H9 (cell line): ENCODE results near the gene TGFBR2. TPM values are rescaled to one million over a fixed set of nuclear protein-coding genes. Genes with fewer than 3 reads are reported as not detected.

Experiments
- DNase-seq: peaks from one replicate; pipeline ENCODE4 v3.0.0-alpha.2; 2017
- H2AFZ ChIP-seq: one replicate; pipeline ENCODE4 v1.6.1; 2013; ENCODE audit warnings: mild to moderate bottlenecking, low read length, control low read depth, moderate library complexity
- H2AK5ac ChIP-seq: 2 replicates; pipeline ENCODE4 v1.6.1; 2013; ENCODE audit warnings: low read length, control low read depth, mixed read lengths; ENCODE audit not compliant: insufficient read length
- H2BK120ac ChIP-seq: one replicate; pipeline ENCODE4 v1.6.1; 2013; ENCODE audit warnings: low read depth, mild to moderate bottlenecking, low read length, control low read depth, inconsistent platforms; ENCODE audit not compliant: poor library complexity, severe bottlenecking
- H2BK12ac ChIP-seq: 2 replicates; pipeline ENCODE4 v1.6.1; 2013; ENCODE audit warnings: low read length, control low read depth, mixed read lengths, low read depth; ENCODE audit not compliant: insufficient read length
- H2BK15ac ChIP-seq: 2 replicates; pipeline ENCODE4 v1.6.1; 2013; ENCODE audit warnings: low read depth, low read length, control low read depth
- H2BK20ac ChIP-seq: one replicate; pipeline ENCODE4 v1.6.1; 2013; ENCODE audit warnings: low read depth, mild to moderate bottlenecking, low read length, control low read depth, inconsistent platforms; ENCODE audit not compliant: poor library complexity, severe bottlenecking
- H2BK5ac ChIP-seq: 2 replicates; pipeline ENCODE4 v1.6.1; 2013; ENCODE audit warnings: low read length, control low read depth, mixed read lengths; ENCODE audit not compliant: insufficient read length
- H3K14ac ChIP-seq: 2 replicates; pipeline ENCODE4 v1.6.1; 2013; ENCODE audit warnings: low read length, control low read depth; ENCODE audit not compliant: insufficient read depth
- H3K18ac ChIP-seq: 2 replicates; pipeline ENCODE4 v1.6.1; 2013; ENCODE audit warnings: low read depth, mild to moderate bottlenecking, mixed read lengths, low read length, control low read depth; ENCODE audit not compliant: insufficient read length
- H3K23ac ChIP-seq: 2 replicates; pipeline ENCODE4 v1.6.1; 2013; ENCODE audit warnings: low read length, control low read depth, mixed read lengths, low read depth; ENCODE audit not compliant: insufficient read length
- H3K23me2 ChIP-seq: 2 replicates; pipeline ENCODE4 v1.6.1; 2013; ENCODE audit warnings: low read depth, mild to moderate bottlenecking, mixed read lengths, low read length, control low read depth; ENCODE audit not compliant: insufficient read length, poor library complexity, severe bottlenecking
- H3K27ac ChIP-seq: 2 replicates; pipeline ENCODE4 v1.5.1; 2013; ENCODE audit warnings: low read length, control low read depth, mixed read lengths, low read depth; ENCODE audit not compliant: insufficient read length
- H3K27me3 ChIP-seq: 2 replicates; pipeline ENCODE4 v1.6.1; 2013; ENCODE audit warnings: low read length, control low read depth, inconsistent platforms; ENCODE audit not compliant: insufficient read depth
- H3K4ac ChIP-seq: 2 replicates; pipeline ENCODE4 v1.6.1; 2013; ENCODE audit warnings: low read depth, mild to moderate bottlenecking, control low read depth, inconsistent platforms, low read length, moderate library complexity
- H3K4me1 ChIP-seq: 2 replicates; pipeline ENCODE4 v1.6.1; 2013; ENCODE audit warnings: low read length, control low read depth, inconsistent platforms; ENCODE audit not compliant: insufficient read depth
- H3K4me2 ChIP-seq: 2 replicates; pipeline ENCODE4 v1.6.1; 2013; ENCODE audit warnings: low read length, control low read depth, mixed read lengths; ENCODE audit not compliant: insufficient read length, insufficient read depth
- H3K56ac ChIP-seq: 2 replicates; pipeline ENCODE4 v1.6.1; 2013; ENCODE audit warnings: low read depth, mild to moderate bottlenecking, mixed read lengths, low read length, control low read depth; ENCODE audit not compliant: insufficient read length
- H3K79me1 ChIP-seq: 2 replicates; pipeline ENCODE4 v1.6.1; 2013; ENCODE audit warnings: low read depth, mild to moderate bottlenecking, moderate library complexity, low read length, control low read depth, inconsistent platforms; ENCODE audit not compliant: insufficient read depth, poor library complexity, severe bottlenecking
- H3K79me2 ChIP-seq: 2 replicates; pipeline ENCODE4 v1.6.1; 2013; ENCODE audit warnings: low read length, control low read depth, inconsistent platforms; ENCODE audit not compliant: insufficient read depth
- H3K9ac ChIP-seq: 2 replicates; pipeline ENCODE4 v1.6.1; 2013; ENCODE audit warnings: low read length, control low read depth, mixed read lengths; ENCODE audit not compliant: insufficient read length; ENCODE audit errors: extremely low read depth
- H3K9me3 ChIP-seq: one replicate; pipeline ENCODE4 v1.6.1; 2013; ENCODE audit warnings: low read depth, low read length, inconsistent platforms; ENCODE audit not compliant: control insufficient read depth
- H3T11ph ChIP-seq: one replicate; pipeline ENCODE4 v1.6.1; 2013; ENCODE audit warnings: mild to moderate bottlenecking, low read length, control low read depth, inconsistent platforms
- H4K20me1 ChIP-seq: one replicate; pipeline ENCODE4 v1.6.1; 2013; ENCODE audit not compliant: control insufficient read depth, insufficient read length, insufficient read depth
- H4K5ac ChIP-seq: 2 replicates; pipeline ENCODE4 v1.6.1; 2013; ENCODE audit warnings: low read depth, mild to moderate bottlenecking, mixed read lengths, low read length, control low read depth; ENCODE audit not compliant: insufficient read length
- H4K8ac ChIP-seq: replicated peaks from 2 replicates; pipeline ENCODE4 v1.6.1; 2013; ENCODE audit warnings: low read length, control low read depth, mixed read lengths, low read depth; ENCODE audit not compliant: insufficient read length
- H4K91ac ChIP-seq: 2 replicates; pipeline ENCODE4 v1.6.1; 2013; ENCODE audit warnings: low read depth, mild to moderate bottlenecking, moderate library complexity, mixed read lengths, low read length, control low read depth; ENCODE audit not compliant: insufficient read length
- H3K27ac Mint-ChIP-seq, 3 experiments: 2 replicates in 2 of 3; 3 replicates in 1 of 3; pipeline ENCODE4 v1.8.0; 2020 to 2021; ENCODE audit warnings: mixed read lengths in 3 of 3, mild to moderate bottlenecking in 1 of 3, moderate library complexity in 1 of 3
- H3K27me3 Mint-ChIP-seq: 2 replicates; pipeline ENCODE4 v1.8.0; 2021; ENCODE audit warnings: low read depth, mild to moderate bottlenecking, moderate library complexity, mixed read lengths
- H3K36me3 Mint-ChIP-seq, 3 experiments: 2 replicates in 2 of 3; 3 replicates in 1 of 3; pipeline ENCODE4 v1.8.0; 2020 to 2021; ENCODE audit warnings: low read depth in 3 of 3, mixed read lengths in 3 of 3; ENCODE audit not compliant: insufficient read depth in 1 of 3
- H3K4me1 Mint-ChIP-seq, 2 experiments: 2 replicates each; pipeline ENCODE4 v1.8.0; 2020; ENCODE audit warnings: mixed read lengths in 2 of 2
- H3K4me3 Mint-ChIP-seq, 2 experiments: 2 replicates in 1 of 2; 3 replicates in 1 of 2; pipeline ENCODE4 v1.8.0; 2020 to 2021; ENCODE audit warnings: mild to moderate bottlenecking in 2 of 2, mixed read lengths in 2 of 2, moderate library complexity in 1 of 2
- H3K9me3 Mint-ChIP-seq, 2 experiments: 2 replicates in 1 of 2; 3 replicates in 1 of 2; pipeline ENCODE4 v1.8.0; 2020; ENCODE audit warnings: mild to moderate bottlenecking in 2 of 2, mixed read lengths in 2 of 2, moderate library complexity in 1 of 2
- CTCF ChIP-seq: fragments of 200-600 bp; sonication (generic); conservative IDR thresholded peaks from 3 replicates; pipeline ENCODE4 v1.8.0; 2021; ENCODE audit warnings: antibody characterized with exemption, mild to moderate bottlenecking
- WGBS: extraction: QIAGEN DNeasy Blood & Tissue Kit; methylation state at CpG from one replicate; pipeline ENCODE4 v1.1.7; 2013; ENCODE audit warnings: missing lambda C conversion rate, low lambda C conversion rate, mixed read lengths; ENCODE audit not compliant: insufficient read length; ENCODE audit errors: extremely low coverage; 5-methylcytosine and 5-hydroxymethylcytosine counted together
- total RNA-seq: library from RNA; stranded (reverse); gene quantifications from 2 replicates; pipeline ENCODE4 v1.2.1, GENCODE V29; 2021

Gene TGFBR2
- total RNA-seq, 1 experiment from 2014 or later = 10.6 TPM

DNA sequence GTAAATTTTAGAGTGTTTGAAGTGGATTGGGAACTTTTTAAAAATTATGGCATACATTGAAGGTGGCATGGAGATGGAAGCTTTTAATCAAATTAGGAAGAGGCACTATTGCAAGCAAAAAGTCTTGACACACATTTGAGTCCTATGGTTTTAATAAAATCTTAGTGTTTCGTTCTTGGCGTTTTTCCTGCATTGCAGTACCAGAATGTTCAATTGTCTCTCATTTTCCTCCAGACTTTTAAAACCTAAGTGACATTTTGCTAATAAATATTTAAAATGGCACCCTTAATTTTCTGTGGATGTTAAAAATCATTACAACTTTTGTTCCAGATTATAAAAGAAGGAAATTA lies 2.2 kb downstream of the TGFBR2 start:
- H3K18ac ChIP-seq = no peak overlapping the region
- H4K8ac ChIP-seq = no peak overlapping the region
- no peak overlapping the region; a peak in 1 of 7 replicates for H3K27ac Mint-ChIP-seq
- no peak overlapping the region for H2BK120ac ChIP-seq
- peaks cover 36% of the 10 kb centered on the region for H3K79me2 ChIP-seq
- peaks cover 12% of the 10 kb centered on the region for H3K27me3 Mint-ChIP-seq
- H4K5ac ChIP-seq = no peak overlapping the region
- no peaks in the 10 kb centered on the region for H3K27me3 ChIP-seq
- no peak overlapping the region for H2BK12ac ChIP-seq
- peak overlapping the region; percentile 44 to 70 for H3K4me3 Mint-ChIP-seq
- DNase-seq = no peak
- H4K91ac ChIP-seq = no peak overlapping the region
- H2AFZ ChIP-seq = no peak overlapping the region
- H2BK15ac ChIP-seq = no peak overlapping the region
- H3K23me2 ChIP-seq = peaks cover 7% of the 10 kb centered on the region
- no peak overlapping the region for H3T11ph ChIP-seq
- H3K9me3 ChIP-seq = no peaks in the 10 kb centered on the region
- H2BK20ac ChIP-seq = no peak overlapping the region
- H3K14ac ChIP-seq = no peak overlapping the region
- H3K27ac ChIP-seq = no peak overlapping the region
- no peaks in the 10 kb centered on the region for H3K79me1 ChIP-seq
- H3K4ac ChIP-seq = no peak overlapping the region
- H3K56ac ChIP-seq = no peak overlapping the region
- no peak overlapping the region for H3K9ac ChIP-seq
- no peak for TF ChIP-seq CTCF
- no CpG with 5 or more reads among the region's 2 CpGs for WGBS
- H3K23ac ChIP-seq = no peak overlapping the region
- no peak overlapping the region for H2BK5ac ChIP-seq
- H3K9me3 Mint-ChIP-seq = 0 out of 5 replicates have a peak, but pooled peaks cover 0 to 2% of the 10 kb centered on the region in 2 experiments
- H3K36me3 Mint-ChIP-seq = no peaks in the 10 kb centered on the region; a peak in 1 of 7 replicates
- H4K20me1 ChIP-seq = no peaks in the 10 kb centered on the region
- H3K4me1 Mint-ChIP-seq = peaks cover 43 to 51% of the 10 kb centered on the region in 2 experiments
- peak overlapping the region; percentile 36 for H3K4me2 ChIP-seq
- no peak overlapping the region for H2AK5ac ChIP-seq
- H3K4me1 ChIP-seq = peaks cover 20% of the 10 kb centered on the region; the same call in 1 of the 2 replicates
